ENCODE results near the gene ACO1.

DNA sequence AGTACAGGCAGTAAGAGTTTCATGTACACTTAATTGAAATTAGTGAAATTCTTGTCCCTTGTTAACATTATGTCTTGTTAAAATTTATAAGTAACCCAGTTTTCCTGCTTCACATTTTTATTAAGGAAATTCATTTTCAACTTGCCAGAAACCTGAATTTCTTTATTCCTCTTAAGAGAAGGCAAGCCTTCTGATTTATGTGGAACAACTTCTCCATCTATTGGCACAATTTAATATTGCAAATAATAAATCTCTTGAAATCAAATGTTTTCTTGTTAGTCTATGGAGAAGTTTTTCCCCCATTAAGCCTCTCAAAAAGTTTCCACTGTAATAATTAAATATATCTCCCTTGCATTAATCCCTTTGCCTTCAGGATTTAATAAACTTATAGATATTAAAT is 33.8 kb upstream of the ACO1 start:
- TF ChIP-seq, protein P1, sequence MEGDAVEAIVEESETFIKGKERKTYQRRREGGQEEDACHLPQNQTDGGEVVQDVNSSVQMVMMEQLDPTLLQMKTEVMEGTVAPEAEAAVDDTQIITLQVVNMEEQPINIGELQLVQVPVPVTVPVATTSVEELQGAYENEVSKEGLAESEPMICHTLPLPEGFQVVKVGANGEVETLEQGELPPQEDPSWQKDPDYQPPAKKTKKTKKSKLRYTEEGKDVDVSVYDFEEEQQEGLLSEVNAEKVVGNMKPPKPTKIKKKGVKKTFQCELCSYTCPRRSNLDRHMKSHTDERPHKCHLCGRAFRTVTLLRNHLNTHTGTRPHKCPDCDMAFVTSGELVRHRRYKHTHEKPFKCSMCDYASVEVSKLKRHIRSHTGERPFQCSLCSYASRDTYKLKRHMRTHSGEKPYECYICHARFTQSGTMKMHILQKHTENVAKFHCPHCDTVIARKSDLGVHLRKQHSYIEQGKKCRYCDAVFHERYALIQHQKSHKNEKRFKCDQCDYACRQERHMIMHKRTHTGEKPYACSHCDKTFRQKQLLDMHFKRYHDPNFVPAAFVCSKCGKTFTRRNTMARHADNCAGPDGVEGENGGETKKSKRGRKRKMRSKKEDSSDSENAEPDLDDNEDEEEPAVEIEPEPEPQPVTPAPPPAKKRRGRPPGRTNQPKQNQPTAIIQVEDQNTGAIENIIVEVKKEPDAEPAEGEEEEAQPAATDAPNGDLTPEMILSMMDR (IDR thresholded peaks at IDR 0.05): peak; percentile 60
- TF ChIP-seq EZH2phosphoT487 (IDR thresholded peaks at IDR 0.05) (no peak), EZH2 (IDR thresholded peaks at IDR 0.05) (no peak)
